ENCODE data around the gene OR1J1. TPM values are rescaled to one million over a fixed set of nuclear protein-coding genes. Genes with fewer than 3 reads are reported as not detected.

OR1J1 gene
- total and polyA plus RNA-seq, 7 experiments from 2014 or later = not detected

DNA sequence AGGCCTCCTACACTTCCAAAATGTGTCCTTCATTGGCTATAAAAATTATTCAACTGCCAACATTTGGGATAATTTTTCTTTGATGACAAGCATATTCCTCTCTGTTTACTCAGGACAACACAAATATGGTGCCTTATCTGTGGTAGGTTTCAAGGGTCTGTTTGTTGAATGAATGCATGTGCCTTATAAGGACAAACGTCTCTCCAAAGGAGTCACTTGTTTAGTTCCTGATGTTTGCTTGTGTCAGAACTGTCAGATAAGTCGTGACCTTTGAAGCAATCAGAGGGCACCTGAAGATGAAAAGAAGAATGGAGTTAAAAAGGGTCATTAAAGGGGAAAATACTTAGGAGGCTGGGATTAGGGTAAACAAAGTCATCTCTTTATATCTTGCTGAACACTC is 29.2 kb upstream of the OR1J1 start:
- Mint-ChIP-seq H3K4me1 (no peaks in the 10 kb centered on the region), H3K27me3 (peaks cover 4 to 31% (median 16%) of the 10 kb centered on the region in 5 donors), H3K4me3 (no peak overlapping the region), H3K9me3 (no peaks in the 10 kb centered on the region), H3K36me3 (peaks cover 0 to 4% (median 0%) of the 10 kb centered on the region in 5 donors), H3K27ac (no peak overlapping the region)
- POLR2A ChIA-PET = no interaction called here
- H3K4me1 ChIP-seq (ENCODE audit: control insufficient read depth in 2 of 2, insufficient read depth in 2 of 2, low read length in 2 of 2) = no peaks in the 10 kb centered on the region
- no peak for DNase-seq
- H3K9me3 ChIP-seq (ENCODE audit: control insufficient read depth in 2 of 3, low read length in 3 of 3) = no peaks in the 10 kb centered on the region
- intact Hi-C loops (cut with micrococcal nuclease) = no loop called here
- H3K27ac ChIP-seq (ENCODE audit: low read depth, low read length) = no peak overlapping the region
- no peaks in the 10 kb centered on the region for H3K27me3 ChIP-seq (ENCODE audit: control insufficient read depth in 2 of 2, insufficient read depth in 2 of 2, low read length in 2 of 2)
- no peak overlapping the region for H3K4me3 ChIP-seq (ENCODE audit: low read length)
- CTCF ChIA-PET = no interaction called here
- no peaks in the 10 kb centered on the region for H3K36me3 ChIP-seq (ENCODE audit: control insufficient read depth in 2 of 3, insufficient read depth in 3 of 3, low read length in 3 of 3)
- ATAC-seq = no peak

DNA sequence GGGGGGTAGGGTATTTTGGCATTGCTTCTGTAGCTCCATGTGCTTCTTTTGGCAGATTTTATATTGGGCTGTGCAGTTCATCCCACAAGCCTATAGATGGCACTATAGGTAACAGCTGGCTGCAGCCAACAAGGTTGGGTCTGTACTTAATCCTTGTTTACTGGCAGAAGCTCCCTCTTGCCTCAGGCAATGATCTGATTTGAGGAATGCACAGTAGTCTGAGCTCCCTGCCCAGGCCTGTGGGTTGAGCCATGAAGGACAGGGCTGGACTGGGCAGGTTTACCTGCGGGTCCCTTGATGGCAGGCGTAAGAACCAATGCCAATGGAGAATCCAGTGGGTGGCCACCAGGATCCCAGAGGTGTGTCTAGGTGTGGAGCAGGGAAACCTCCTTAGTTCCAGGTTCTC is 21.2 kb upstream of the OR1J1 start:
- ATAC-seq (peak; percentile 54), DNase-seq (peak in 5 of 9 donors; percentile 2 to 28 (median 4))
- Mint-ChIP-seq H3K27ac (no peak overlapping the region), H3K9me3 (peaks cover 0 to 25% (median 5%) of the 10 kb centered on the region in 11 donors), H3K4me3 (no peak overlapping the region), H3K27me3 (peaks cover 14 to 47% (median 24%) of the 10 kb centered on the region in 5 donors), H3K36me3 (peaks cover 0 to 17% (median 6%) of the 10 kb centered on the region in 5 donors), H3K4me1 (no peaks in the 10 kb centered on the region)
- H3K9me3 ChIP-seq (ENCODE audit: control insufficient read depth in 2 of 3, low read length in 3 of 3) = no peaks in the 10 kb centered on the region
- no peaks in the 10 kb centered on the region for H3K27me3 ChIP-seq (ENCODE audit: control insufficient read depth in 2 of 2, insufficient read depth in 2 of 2, low read length in 2 of 2)
- POLR2A ChIA-PET = no interaction called here
- H3K4me3 ChIP-seq (ENCODE audit: low read length) = no peak overlapping the region
- no peak overlapping the region for H3K27ac ChIP-seq (ENCODE audit: low read depth, low read length)
- no peaks in the 10 kb centered on the region for H3K36me3 ChIP-seq (ENCODE audit: control insufficient read depth in 2 of 3, insufficient read depth in 3 of 3, low read length in 3 of 3)
- CTCF ChIA-PET = interaction anchor here (0.6 to 1.2 kb wide), 4 partner anchors 16 to 1906 kb away, joined by 3 to 4 read pairs (median 3); no protein-coding TSS in a partner anchor
- H3K4me1 ChIP-seq (ENCODE audit: control insufficient read depth in 2 of 2, insufficient read depth in 2 of 2, low read length in 2 of 2) = no peaks in the 10 kb centered on the region
- intact Hi-C loops (cut with micrococcal nuclease) = loop anchor here (1.0 kb wide), 1 partner anchor 311 kb away; no protein-coding TSS in a partner anchor

GRCh38 chr9:122479062-122479461 is 1.3 kb upstream of the OR1J1 start:
- Histone ChIP-seq H3K36me3 (ENCODE audit: control insufficient read depth in 2 of 3, insufficient read depth in 3 of 3, low read length in 3 of 3) (no peaks in the 10 kb centered on the region), H3K4me3 (ENCODE audit: low read length) (no peak overlapping the region), H3K9me3 (ENCODE audit: control insufficient read depth in 2 of 3, low read length in 3 of 3) (no peaks in the 10 kb centered on the region), H3K4me1 (ENCODE audit: control insufficient read depth in 2 of 2, insufficient read depth in 2 of 2, low read length in 2 of 2) (no peaks in the 10 kb centered on the region), H3K27me3 (ENCODE audit: control insufficient read depth in 2 of 2, insufficient read depth in 2 of 2, low read length in 2 of 2) (no peaks in the 10 kb centered on the region), H3K27ac (ENCODE audit: low read depth, low read length) (no peak overlapping the region)
- DNase-seq = no peak
- Mint-ChIP-seq H3K4me3 (no peak overlapping the region), H3K27ac (no peak overlapping the region), H3K4me1 (no peaks in the 10 kb centered on the region), H3K9me3 (no peaks in the 10 kb centered on the region), H3K36me3 (no peaks in the 10 kb centered on the region), H3K27me3 (peaks cover 0 to 50% (median 11%) of the 10 kb centered on the region in 5 donors)
- CTCF ChIA-PET = no interaction called here
- intact Hi-C loops (cut with micrococcal nuclease) = no loop called here
- ATAC-seq = no peak
- POLR2A ChIA-PET = no interaction called here

DNA sequence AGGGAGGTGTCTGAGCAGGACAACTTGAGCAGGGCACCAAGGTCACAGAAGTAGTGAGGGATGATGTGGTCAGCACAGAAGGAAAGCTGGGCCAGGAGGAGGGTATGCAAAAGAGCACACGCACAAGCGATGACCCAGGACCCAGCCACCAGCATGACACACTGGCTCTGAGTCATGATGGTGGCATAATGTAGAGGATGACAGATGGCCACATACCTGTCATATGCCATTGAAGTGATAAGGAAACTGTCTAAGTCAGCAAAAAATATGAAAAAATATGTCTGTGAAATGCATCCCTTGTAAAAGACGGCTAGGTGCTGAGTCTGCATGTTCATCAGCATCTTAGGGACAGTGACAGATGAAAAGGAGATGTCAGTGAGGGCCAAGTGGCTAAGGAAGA is 380 bp downstream of the OR1J1 start:
- no peak overlapping the region for H3K4me3 Mint-ChIP-seq
- no peaks in the 10 kb centered on the region for H3K4me1 ChIP-seq (ENCODE audit: control insufficient read depth in 2 of 2, insufficient read depth in 2 of 2, low read length in 2 of 2)
- ATAC-seq (no peak), DNase-seq (no peak)
- intact Hi-C loops (cut with micrococcal nuclease) = no loop called here
- ChIA-PET POLR2A (no interaction called here), CTCF (no interaction called here)
- H3K27me3 ChIP-seq (ENCODE audit: control insufficient read depth in 2 of 2, insufficient read depth in 2 of 2, low read length in 2 of 2) = no peaks in the 10 kb centered on the region
- no peaks in the 10 kb centered on the region for H3K9me3 ChIP-seq (ENCODE audit: control insufficient read depth in 2 of 3, low read length in 3 of 3)
- H3K27ac ChIP-seq (ENCODE audit: low read depth, low read length) = no peak overlapping the region
- no peak overlapping the region for H3K27ac Mint-ChIP-seq
- H3K36me3 ChIP-seq (ENCODE audit: control insufficient read depth in 2 of 3, insufficient read depth in 3 of 3, low read length in 3 of 3) = no peaks in the 10 kb centered on the region
- H3K27me3 Mint-ChIP-seq = peaks cover 0 to 47% (median 9%) of the 10 kb centered on the region in 5 donors
- H3K36me3 Mint-ChIP-seq = no peaks in the 10 kb centered on the region
- no peak overlapping the region for H3K4me3 ChIP-seq (ENCODE audit: low read length)
- H3K4me1 Mint-ChIP-seq = no peaks in the 10 kb centered on the region
- no peaks in the 10 kb centered on the region for H3K9me3 Mint-ChIP-seq

DNA sequence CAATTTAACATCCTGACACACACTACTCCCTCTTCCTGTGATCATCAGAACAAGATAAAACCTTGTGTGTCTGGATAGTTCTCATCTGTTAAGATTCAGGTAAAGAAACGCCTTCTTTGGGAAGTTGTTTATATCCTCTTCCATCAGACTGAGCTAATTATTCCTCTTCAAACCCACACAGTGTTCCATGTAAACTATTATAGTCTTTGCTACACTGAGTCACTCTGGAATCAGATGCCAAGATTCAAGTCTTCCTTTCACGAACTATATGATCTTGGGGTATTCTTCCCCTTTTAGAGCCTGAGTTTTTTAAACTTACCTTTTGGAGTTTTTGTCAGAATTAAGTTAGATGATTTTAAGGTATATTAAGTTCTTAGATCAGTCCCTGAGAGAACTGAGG is 2.0 kb downstream of the OR1J1 start:
- H3K36me3 ChIP-seq (ENCODE audit: control insufficient read depth in 2 of 3, insufficient read depth in 3 of 3, low read length in 3 of 3) = no peaks in the 10 kb centered on the region
- Mint-ChIP-seq H3K27me3 (peaks cover 0 to 33% (median 5%) of the 10 kb centered on the region in 5 donors), H3K4me1 (no peaks in the 10 kb centered on the region), H3K36me3 (no peaks in the 10 kb centered on the region), H3K4me3 (no peak overlapping the region), H3K9me3 (no peaks in the 10 kb centered on the region), H3K27ac (no peak overlapping the region)
- no peaks in the 10 kb centered on the region for H3K27me3 ChIP-seq (ENCODE audit: control insufficient read depth in 2 of 2, insufficient read depth in 2 of 2, low read length in 2 of 2)
- H3K4me3 ChIP-seq (ENCODE audit: low read length) = no peak overlapping the region
- H3K9me3 ChIP-seq (ENCODE audit: control insufficient read depth in 2 of 3, low read length in 3 of 3) = no peaks in the 10 kb centered on the region
- H3K27ac ChIP-seq (ENCODE audit: low read depth, low read length) = no peak overlapping the region
- ATAC-seq (no peak), DNase-seq (no peak)
- intact Hi-C loops (cut with micrococcal nuclease) = no loop called here
- H3K4me1 ChIP-seq (ENCODE audit: control insufficient read depth in 2 of 2, insufficient read depth in 2 of 2, low read length in 2 of 2) = no peaks in the 10 kb centered on the region
- POLR2A ChIA-PET = no interaction called here
- CTCF ChIA-PET = interaction anchor here (2.0 kb wide), 1 partner anchor 10 kb away, joined by 6 read pairs; no protein-coding TSS in a partner anchor

GRCh38 chr9:122474561-122474960 is 3.2 kb downstream of the OR1J1 start:
- Histone ChIP-seq H3K36me3 (ENCODE audit: control insufficient read depth in 2 of 3, insufficient read depth in 3 of 3, low read length in 3 of 3) (no peaks in the 10 kb centered on the region), H3K4me3 (ENCODE audit: low read length) (no peak overlapping the region), H3K9me3 (ENCODE audit: control insufficient read depth in 2 of 3, low read length in 3 of 3) (no peaks in the 10 kb centered on the region), H3K4me1 (ENCODE audit: control insufficient read depth in 2 of 2, insufficient read depth in 2 of 2, low read length in 2 of 2) (no peaks in the 10 kb centered on the region), H3K27me3 (ENCODE audit: control insufficient read depth in 2 of 2, insufficient read depth in 2 of 2, low read length in 2 of 2) (no peaks in the 10 kb centered on the region), H3K27ac (ENCODE audit: low read depth, low read length) (no peak overlapping the region)
- no peaks in the 10 kb centered on the region for H3K9me3 Mint-ChIP-seq
- DNase-seq = no peak
- POLR2A ChIA-PET = no interaction called here
- no peak overlapping the region for H3K27ac Mint-ChIP-seq
- CTCF ChIA-PET = interaction anchor here (2.0 kb wide), 1 partner anchor 9 kb away, joined by 6 read pairs; no protein-coding TSS in a partner anchor
- peaks cover 0 to under 1% (median 0%) of the 10 kb centered on the region in 7 donors for H3K4me1 Mint-ChIP-seq
- no peaks in the 10 kb centered on the region for H3K36me3 Mint-ChIP-seq
- ATAC-seq = no peak
- intact Hi-C loops (cut with micrococcal nuclease) = no loop called here
- no peak overlapping the region for H3K4me3 Mint-ChIP-seq
- peaks cover 0 to 38% (median 5%) of the 10 kb centered on the region in 5 donors for H3K27me3 Mint-ChIP-seq

GRCh38 chr9:122468735-122469134 is 9.0 kb downstream of the OR1J1 start:
- no peaks in the 10 kb centered on the region for H3K36me3 ChIP-seq (ENCODE audit: control insufficient read depth in 2 of 3, insufficient read depth in 3 of 3, low read length in 3 of 3)
- intact Hi-C loops (cut with micrococcal nuclease) = loop anchor here (10.0 kb wide), 2 partner anchors 204 to 436 kb away; partner anchors contain the start of genes MRRF (in 1 of the 2), RBM18 (in 1 of the 2) and RC3H2 (in 1 of the 2)
- no peak overlapping the region for H3K27ac Mint-ChIP-seq
- ChIA-PET POLR2A (no interaction called here), CTCF (no interaction called here)
- H3K4me1 ChIP-seq (ENCODE audit: control insufficient read depth in 2 of 2, insufficient read depth in 2 of 2, low read length in 2 of 2) = peaks cover 0 to 5% of the 10 kb centered on the region in 2 donors
- no peak overlapping the region for H3K27ac ChIP-seq (ENCODE audit: low read depth, low read length)
- peaks cover 6 to 16% (median 12%) of the 10 kb centered on the region in 7 donors for H3K4me1 Mint-ChIP-seq
- H3K9me3 ChIP-seq (ENCODE audit: control insufficient read depth in 2 of 3, low read length in 3 of 3) = no peaks in the 10 kb centered on the region
- DNase-seq = no peak
- no peak for ATAC-seq
- no peak overlapping the region for H3K4me3 Mint-ChIP-seq
- H3K9me3 Mint-ChIP-seq = peaks cover 0 to 4% (median 0%) of the 10 kb centered on the region in 11 donors
- no peaks in the 10 kb centered on the region for H3K27me3 ChIP-seq (ENCODE audit: control insufficient read depth in 2 of 2, insufficient read depth in 2 of 2, low read length in 2 of 2)
- H3K36me3 Mint-ChIP-seq = peaks cover 0 to 3% (median 0%) of the 10 kb centered on the region in 5 donors
- H3K4me3 ChIP-seq (ENCODE audit: low read length) = no peak overlapping the region
- peaks cover 0 to 26% (median 11%) of the 10 kb centered on the region in 5 donors for H3K27me3 Mint-ChIP-seq
